Cardiac fibroblast (primary cell): Measurements from ENCODE around the gene OR1K1.
A peak's percentile ranks its signal among the peaks of the same experiment; 100 is the strongest.
"Not testable (repeated sequence)": the region's sequence is repeated elsewhere in the genome, so short reads cannot be mapped to it uniquely, and the experiment has no call there.

Source experiments
- DNase-seq, 2 donors: peaks; one replicate each; pipeline versions ENCODE4 v3.0.0 to v3.0.0-alpha.2; 2010; ENCODE audit warnings: low read depth in 2 of 2
- H3K4me3 ChIP-seq, 2 donors: replicated peaks in 1 of 2; 1 replicate in 1 of 2; 2 replicates in 1 of 2; pipeline ENCODE4 v1.5.1; 2011; ENCODE audit warnings: low read depth in 2 of 2, low read length in 2 of 2, mild to moderate bottlenecking in 2 of 2, moderate library complexity in 1 of 2
- CTCF ChIP-seq: IDR thresholded peaks from one replicate; pipeline ENCODE4 v1.5.1; 2011; ENCODE audit warnings: low read depth, mild to moderate bottlenecking, low read length, inconsistent platforms

The OR1K1 gene

GRCh38 chr9:122791872-122792669, 7.9 kb upstream of the OR1K1 start:
- DNase-seq = no peak

GRCh38 chr9:122797316-122798063, 2.4 kb upstream of the OR1K1 start:
- no peak for TF ChIP-seq CTCF
- no peak overlapping the region for H3K4me3 ChIP-seq
- no peak for DNase-seq

More at GRCh38 chr9:122791872-122792669, 7.9 kb upstream of the OR1K1 start:
- no peak for TF ChIP-seq CTCF
- H3K4me3 ChIP-seq = no peak overlapping the region

GRCh38 chr9:122806661-122807060, 6.7 kb downstream of the OR1K1 start:
- no peak for DNase-seq
- TF ChIP-seq CTCF = no peak
- no peak overlapping the region for H3K4me3 ChIP-seq

GRCh38 chr9:122807271-122807900, 7.5 kb downstream of the OR1K1 start:
- no peak for TF ChIP-seq CTCF
- H3K4me3 ChIP-seq = no peak overlapping the region
- DNase-seq = peak in 1 of 2 donors; percentile 12

GRCh38 chr9:122808141-122808540, 8.2 kb downstream of the OR1K1 start:
- no peak for TF ChIP-seq CTCF
- H3K4me3 ChIP-seq = no peak overlapping the region
- no peak for DNase-seq

GRCh38 chr9:122809261-122809660, 9.3 kb downstream of the OR1K1 start:
- not testable (repeated sequence) for H3K4me3 ChIP-seq

More at GRCh38 chr9:122809261-122809660, 9.3 kb downstream of the OR1K1 start:
- not testable (repeated sequence) for DNase-seq
